COLO668 (cell line): ENCODE data around the gene TRAFD1.
"Not testable (repeated sequence)": the region's sequence is repeated elsewhere in the genome, so short reads cannot be mapped to it uniquely, and the experiment has no call there.

ENCODE experiments used
- DNase-seq: peaks from one replicate; lab custom pipeline; 2025; ENCODE audit not compliant: unreplicated experiment; lab: John Stamatoyannopoulos, UW

The TRAFD1 gene

DNA sequence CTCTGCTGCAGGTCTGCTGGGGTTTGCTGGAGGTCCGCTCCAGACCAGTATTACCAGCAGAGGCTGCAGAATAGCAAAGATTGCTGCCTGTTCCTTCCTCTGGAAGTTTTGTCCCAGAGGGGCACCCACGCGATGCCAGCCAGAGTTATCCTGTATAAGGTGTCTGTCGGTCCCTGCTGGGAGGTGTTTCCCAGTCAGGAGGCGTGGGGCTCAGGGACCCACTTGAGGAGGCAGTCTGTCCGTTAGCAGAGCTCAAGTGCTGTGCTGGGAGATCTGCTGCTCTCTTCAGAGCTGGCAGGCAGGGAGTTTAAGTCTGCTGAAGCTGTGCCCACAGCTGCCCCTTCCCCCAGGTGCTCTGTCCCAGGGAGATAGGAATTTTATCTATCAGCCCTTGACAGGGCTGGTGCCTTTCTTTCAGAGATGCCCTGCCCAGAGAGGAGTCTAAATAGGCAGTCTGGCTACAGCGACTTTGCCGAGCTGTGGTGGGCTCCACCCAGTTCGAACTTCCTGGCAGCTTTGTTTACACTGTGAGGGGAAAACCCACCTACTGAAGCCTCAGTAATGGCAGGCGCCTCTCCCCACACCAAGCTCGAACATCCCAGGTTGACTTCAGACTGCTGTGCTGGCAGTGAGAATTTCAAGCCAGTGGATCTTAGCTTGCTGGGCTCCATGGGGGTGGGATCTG, 33.2 kb downstream of the TRAFD1 start:
- not testable (repeated sequence) for DNase-seq

DNA sequence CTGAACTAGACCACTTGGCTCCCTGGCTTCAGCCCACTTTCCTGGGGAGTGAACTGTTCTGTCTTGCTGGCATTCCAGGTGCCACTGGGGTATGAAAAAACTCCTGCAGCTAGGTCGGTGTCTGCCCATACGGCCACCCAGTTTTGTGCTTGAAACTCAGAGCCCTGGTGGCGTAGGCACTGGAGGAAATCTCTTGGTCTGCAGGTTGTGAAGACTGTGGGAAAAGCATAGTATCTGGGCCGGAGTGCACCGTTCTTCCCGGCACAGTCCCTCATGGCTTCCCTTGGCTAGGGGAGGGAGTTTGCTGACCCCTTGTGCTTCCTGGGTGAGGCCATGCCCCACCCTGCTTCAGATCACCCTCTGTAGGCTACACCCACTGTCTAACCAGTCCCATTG, 33.8 kb downstream of the TRAFD1 start:
- DNase-seq: no peak

DNA sequence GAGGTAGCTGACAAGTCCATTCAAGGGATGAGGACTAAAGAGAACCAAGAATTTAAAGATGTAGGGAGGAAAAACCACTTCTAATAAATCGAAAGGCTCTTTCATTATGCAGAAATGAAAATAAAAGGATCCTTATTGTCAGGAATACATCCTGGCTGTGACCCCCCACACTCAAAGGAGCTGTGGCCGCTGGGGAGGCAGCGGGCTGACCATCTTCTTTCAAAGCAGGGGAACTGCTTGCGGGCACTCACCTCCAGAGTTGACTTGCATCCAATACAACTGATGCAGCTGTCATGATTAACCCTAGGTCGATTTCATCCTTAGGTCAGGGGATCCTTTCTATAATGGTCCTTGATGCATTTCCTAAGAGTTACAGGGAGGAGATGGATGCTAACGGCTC, 35.3 kb downstream of the TRAFD1 start:
- no peak for DNase-seq

DNA sequence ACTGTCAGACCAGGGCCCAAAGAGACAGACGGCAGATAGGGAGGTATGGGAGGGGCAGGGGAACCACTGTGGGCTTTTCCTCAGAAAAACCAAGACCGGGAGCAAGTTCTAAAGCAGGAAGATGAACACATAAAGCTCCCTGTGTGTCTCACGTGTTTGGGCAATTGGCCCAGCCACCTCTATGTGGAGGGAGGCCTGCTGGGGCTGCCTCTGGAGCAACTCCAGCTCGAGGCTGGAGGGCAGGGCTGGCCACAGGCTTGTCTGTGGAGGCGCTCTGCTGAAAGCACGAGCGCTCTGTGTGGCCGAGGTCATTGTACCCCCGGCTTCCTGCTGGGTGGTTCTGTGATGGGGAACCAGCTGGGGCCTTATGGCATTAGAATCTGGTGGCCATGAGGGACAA, 36.4 kb downstream of the TRAFD1 start:
- DNase-seq: no peak

DNA sequence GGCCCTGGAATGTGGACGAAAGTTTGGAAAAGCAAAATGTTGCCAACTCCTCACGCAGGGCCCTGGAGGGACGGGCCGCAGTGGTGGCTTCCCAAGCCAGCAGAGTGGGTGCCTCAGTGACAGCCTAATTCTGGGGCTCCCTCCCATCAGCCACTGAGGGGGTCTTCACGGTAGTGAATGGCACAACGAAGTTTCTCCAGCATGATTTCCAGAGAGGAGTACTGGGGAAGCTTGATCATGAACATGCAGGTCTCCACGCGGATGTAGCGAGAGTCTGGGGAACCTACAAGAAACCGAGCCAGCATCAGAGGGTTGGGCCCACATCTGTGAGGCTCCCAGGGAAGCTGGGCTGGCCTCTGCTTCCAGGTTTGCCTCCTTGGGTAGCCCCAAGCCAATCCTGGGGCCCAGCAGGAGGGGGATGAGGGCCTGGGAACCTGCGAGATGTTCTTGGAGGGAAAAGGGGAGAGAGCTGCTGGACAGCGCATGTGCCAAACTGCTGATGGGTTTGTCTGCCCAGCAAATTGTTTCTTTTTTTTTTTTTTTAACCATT, 37.0 kb downstream of the TRAFD1 start:
- no peak for DNase-seq

DNA sequence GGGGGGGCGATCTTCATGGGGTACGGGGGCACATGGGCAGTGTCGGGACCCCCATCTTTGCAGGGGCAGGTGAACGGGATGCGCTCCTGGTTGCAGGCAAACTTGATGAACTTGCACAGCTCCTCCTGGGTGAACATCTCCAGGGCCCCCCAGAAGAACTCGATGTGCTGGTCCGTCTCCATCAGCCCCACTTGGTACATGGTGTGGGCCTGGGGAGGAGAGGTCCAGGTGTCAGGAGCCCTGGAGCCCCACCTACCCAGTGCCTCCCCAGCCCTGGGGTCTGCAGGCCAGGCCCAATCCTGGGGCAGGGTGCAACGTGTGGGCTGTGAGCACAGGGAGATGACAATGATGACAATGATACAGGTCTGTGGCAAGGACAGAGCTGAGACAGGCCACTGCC, 37.7 kb downstream of the TRAFD1 start:
- no peak for DNase-seq

DNA sequence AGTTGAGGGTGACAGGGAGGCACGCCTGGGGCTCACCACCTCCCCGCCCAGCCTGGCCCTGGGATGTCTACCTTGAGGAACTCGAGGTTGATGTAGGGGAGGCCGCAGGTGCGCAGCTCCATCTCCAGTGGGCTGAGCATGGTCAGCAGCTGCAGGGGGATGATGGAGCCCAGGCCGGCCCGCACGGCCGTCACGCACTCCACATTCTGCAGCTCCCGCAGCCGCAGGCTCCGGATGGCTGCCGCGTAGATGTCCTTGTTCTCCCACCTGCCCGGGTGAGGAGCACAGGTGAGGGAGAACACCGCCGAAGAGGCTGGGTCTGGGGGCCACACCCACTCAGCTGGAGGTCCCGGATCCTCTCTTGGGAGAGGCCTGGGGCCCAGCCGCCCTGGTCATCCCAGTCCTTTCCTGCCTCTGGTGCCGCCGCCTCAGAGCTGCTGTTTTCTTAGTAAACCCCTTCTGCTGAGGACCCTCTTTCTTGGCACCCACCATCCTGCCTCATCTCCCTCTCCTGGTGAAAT, 38.2 kb downstream of the TRAFD1 start:
- no peak for DNase-seq

DNA sequence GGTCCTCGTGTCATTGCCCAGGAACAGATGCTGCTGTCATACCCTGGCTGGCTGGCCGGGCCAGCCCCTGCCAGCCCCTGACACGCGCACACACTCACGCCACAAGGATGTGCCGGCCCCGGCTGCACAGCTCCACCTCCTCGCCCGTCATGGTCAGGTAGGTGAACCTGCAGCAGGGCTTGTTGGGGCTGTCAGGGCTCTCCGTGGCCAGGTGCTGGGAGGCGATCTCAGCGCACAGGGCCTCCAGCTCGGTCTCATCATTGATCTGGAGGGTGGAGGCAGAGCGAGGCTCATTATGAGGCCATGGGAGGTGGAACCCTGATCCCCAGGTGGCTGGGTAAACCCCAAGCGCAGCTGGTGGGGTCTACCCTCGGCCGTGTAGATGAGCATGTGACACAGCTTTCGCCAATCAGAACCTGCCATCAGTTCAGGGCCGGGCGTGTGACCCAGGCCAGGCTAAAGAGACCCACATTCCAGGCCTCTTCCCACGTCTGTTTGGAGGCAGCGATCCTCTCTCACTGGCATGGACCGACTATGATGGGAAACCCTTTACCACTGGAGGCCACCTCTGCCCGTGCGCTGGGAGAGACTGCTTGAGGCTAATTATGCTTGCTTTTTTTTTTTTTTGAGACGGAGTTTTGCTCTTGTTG, 38.8 kb downstream of the TRAFD1 start:
- DNase-seq: no peak

GRCh38 chr12:112165624-112166023, 40.3 kb downstream of the TRAFD1 start:
- DNase-seq: no peak

DNA sequence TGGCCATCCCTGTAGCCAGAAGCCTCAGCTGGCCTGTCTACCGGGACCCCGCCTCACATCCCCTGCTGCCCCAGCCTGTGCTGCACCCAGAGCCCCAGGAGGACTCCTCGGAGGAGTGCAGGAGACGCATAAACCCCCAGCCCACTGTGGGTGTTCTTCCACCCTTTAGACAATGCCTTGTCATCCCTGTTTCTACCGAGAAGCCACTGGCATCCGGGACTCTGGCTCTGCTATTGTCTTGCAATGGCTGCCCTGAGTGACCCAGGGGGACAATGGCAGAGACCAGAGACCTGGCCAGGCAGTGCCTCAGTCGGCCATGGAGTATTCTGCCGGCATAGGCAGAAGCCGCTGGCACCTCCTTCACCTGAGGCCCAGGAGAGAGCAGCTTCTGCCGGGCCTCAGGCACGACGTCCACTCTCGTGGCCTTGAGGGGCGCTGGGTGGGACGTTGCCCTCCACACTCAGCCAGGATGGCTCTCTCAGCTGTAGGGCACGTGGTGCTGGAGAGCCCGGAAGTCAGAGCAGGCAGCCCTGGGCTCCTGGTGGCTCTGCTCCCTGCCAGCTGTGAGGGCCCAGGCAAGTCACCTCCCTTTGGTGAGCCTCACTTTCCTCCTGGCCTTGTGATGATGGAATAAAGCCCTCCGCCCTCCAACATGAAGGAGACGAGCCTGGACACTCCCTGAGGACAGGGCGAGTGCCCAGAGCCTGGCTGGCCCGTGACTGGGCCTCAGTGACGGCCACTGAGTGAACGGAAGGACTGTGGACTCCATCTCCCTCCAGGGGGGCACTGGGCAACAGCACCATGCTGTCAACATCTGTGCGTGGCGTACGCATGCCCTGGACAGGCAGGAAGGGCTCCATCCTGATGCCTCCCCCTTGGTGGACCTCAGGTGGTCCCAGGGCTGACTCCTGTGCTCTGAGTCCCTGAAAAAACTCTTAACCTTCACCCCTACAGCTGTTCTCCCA, 41.0 kb downstream of the TRAFD1 start:
- DNase-seq: no peak

DNA sequence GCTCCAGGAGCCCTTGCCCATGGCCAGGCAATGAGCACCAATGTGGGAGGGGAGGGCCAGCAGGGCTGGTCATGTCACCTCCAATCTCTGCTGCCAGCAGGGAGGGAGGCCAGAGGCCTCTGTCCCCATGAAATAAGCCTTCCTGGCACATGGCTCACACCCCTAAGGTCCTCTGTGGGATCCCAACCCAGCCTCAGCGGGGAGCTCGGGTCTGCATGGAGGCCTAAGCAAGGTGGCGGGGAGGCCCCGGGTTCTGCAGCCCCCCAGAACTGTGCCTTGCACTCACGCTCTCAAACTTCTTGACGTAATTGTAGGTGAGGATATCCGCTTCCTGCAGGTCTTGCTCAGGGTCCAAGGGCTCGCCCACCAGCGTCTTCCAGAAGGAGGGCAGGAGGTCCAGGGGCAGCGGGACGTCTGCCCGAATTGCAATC, 41.7 kb downstream of the TRAFD1 start:
- no peak for DNase-seq

- DNase-seq: no peak
Observed at GRCh38 chr12:112167718-112168525, 42.6 kb downstream of the TRAFD1 start.

DNA sequence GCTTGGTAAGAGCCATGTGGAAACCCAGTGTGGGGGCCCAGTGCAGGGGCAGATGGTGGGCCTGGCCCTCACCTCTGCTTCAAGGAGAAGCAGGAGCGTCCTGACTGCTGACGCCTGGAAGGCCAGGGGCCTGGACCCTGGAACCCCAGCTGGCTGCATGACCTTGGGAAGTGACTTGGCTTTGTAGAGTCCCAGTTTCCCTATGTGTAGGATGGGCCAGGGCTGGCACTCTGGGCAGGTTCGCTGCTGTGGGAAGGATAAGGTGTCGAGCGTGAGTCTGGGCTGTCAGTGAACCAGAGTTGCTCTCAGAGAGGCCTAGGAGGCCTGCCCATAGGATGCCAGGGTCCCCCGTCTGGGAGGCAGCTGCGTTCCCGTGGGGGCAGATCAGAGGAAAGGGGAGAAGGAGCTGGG, 43.2 kb downstream of the TRAFD1 start:
- DNase-seq: no peak

DNA sequence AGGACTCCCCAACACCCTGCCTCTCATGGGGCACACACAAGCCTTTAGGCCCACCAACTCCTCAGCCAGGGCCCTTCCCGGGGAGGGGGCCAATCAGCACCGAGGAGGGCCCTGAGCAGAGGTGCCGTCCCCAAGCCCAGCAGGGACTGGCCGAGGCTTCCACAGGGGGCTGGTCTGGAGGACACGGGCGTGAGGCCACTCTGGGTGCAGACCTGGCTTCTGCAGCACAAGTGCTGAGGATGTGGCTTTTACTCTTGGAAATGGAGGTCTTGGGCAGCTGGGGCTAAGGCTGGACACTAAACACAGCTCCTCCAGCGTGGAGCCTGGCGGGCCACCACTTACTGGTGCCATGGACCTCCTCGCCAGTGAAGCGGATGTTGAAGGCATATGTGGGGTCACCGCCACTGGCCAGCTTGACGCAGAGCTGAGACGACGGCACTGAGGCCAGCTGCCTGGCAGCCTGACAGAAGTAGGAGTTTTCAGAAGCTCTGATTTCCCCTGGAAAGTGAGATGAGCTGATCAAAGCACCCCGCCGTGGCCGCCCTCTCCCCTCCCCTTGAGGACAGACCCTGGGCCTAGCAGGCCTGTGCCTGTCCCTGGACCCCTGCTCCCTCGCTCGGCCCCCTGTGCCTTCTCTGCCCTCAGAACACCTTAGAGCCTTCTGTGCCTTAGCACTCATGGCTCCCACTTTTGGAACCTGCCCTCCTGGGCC, 44.0 kb downstream of the TRAFD1 start:
- DNase-seq: no peak

GRCh38 chr12:112169966-112170365, 44.6 kb downstream of the TRAFD1 start:
- DNase-seq: no peak

GRCh38 chr12:112170376-112170775, 45.0 kb downstream of the TRAFD1 start:
- peak; percentile 11 for DNase-seq

DNA sequence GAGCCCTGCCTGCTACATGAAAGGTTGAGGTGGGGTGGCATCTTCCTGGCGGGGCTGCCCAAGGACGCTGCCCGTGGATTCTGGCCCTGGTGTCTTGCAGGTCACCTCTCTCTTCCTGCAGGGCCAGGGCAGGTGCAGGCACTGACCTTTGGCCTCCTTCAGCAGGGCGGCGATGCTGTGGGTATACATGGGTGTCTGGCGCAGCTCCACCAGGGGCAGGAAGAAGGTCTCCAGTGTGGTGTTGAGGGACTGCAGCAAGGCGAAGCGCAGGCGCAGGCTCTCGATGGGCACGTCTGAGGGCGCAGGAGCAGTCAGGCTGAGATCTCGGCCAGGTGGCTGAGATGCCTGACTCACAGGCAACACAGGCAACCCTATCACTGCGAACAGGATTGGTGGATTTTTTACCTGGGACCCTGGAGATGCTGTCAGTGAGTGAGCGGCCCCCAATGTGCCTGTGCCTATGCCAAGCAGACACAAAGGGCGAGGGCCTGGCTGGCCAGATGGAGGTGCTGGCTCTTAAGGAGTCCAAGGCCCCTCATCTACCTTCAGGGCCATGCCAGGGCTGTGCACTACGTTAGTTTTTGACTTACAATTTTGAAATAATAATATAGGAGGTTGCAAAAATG, 45.7 kb downstream of the TRAFD1 start:
- DNase-seq: no peak

GRCh38 chr12:112172556-112173324, 47.4 kb downstream of the TRAFD1 start:
- no peak for DNase-seq
